Right atrium auricular region (tissue), 2 donors: Measurements from ENCODE around the gene PSORS1C2. TPM values are rescaled to one million over a fixed set of nuclear protein-coding genes. Genes with fewer than 3 reads are reported as not detected.

ENCODE experiments used
- DNase-seq: peaks from one replicate; pipeline ENCODE4 v3.0.0-alpha.2; 2019; ENCODE audit warnings: low spot score
- H3K27ac ChIP-seq, 2 donors: fragments of 200-600 bp; sonication (generic); 1 replicate in 1 of 2; 2 replicates in 1 of 2; pipeline ENCODE4 v1.5.1; 2016 to 2019
- H3K27me3 ChIP-seq, 2 donors: fragments of 200-600 bp; sonication (generic); one replicate each; pipeline versions ENCODE4 v1.5.1 to v1.6.0; 2017 to 2019
- H3K36me3 ChIP-seq: fragments of 200-600 bp; sonication (generic); one replicate; pipeline ENCODE4 v1.5.1; 2016
- H3K4me1 ChIP-seq, 2 donors: fragments of 200-600 bp; sonication (generic); one replicate each; pipeline versions ENCODE4 v1.5.1 to v1.6.0; 2017 to 2019
- H3K4me3 ChIP-seq, 2 donors: fragments of 200-600 bp; sonication (generic); 1 replicate in 1 of 2; 2 replicates in 1 of 2; pipeline ENCODE4 v1.5.1; 2017 to 2019; ENCODE audit warnings: mild to moderate bottlenecking in 1 of 2, moderate library complexity in 1 of 2
- H3K9me3 ChIP-seq, 2 donors: fragments of 200-600 bp; sonication (generic); one replicate each; pipeline ENCODE4 v1.5.1; 2019
- CTCF ChIP-seq, 2 donors: fragments of 200-600 bp; sonication (generic); IDR thresholded peaks; one replicate each; pipeline ENCODE4 v1.5.1; 2019; ENCODE audit warnings: antibody characterized with exemption in 2 of 2
- total RNA-seq, 2 donors: library from RNA; depleted of rRNA; stranded (reverse); fragments of >200 nt; gene quantifications; one replicate each; pipeline ENCODE4 v1.1.0, GENCODE V29; 2016

Gene PSORS1C2
- total RNA-seq, 2 donors from 2014 or later, result not detected

- TF ChIP-seq CTCF (IDR thresholded peaks at IDR 0.05), result no peak
- DNase-seq, result no peak
- Histone ChIP-seq H3K36me3 (peaks cover 15% of the 10 kb centered on the region), H3K9me3 (no peaks in the 10 kb centered on the region), H3K4me1 (peaks cover 0 to 20% of the 10 kb centered on the region in 2 donors), H3K27me3 (no peaks in the 10 kb centered on the region), H3K4me3 (peak within 1 kb of the TSS; percentile 52 to 72), H3K27ac (peak within 1 kb of the TSS; percentile 58 to 80)
These were observed 18.8 kb upstream of the PSORS1C2 start, which contains the start of gene CCHCR1 for GRCh38 chr6:31157513-31158139. CCHCR1 (minus strand) TSS chr6:31157802; CDS start chr6:31157600, 202 bp downstream.

GRCh38 chr6:31156641-31157040, 17.8 kb upstream of the PSORS1C2 start:
- Histone ChIP-seq H3K27me3 (no peaks in the 10 kb centered on the region), H3K9me3 (no peaks in the 10 kb centered on the region), H3K4me1 (peaks cover 0 to 20% of the 10 kb centered on the region in 2 donors), H3K4me3 (no peak overlapping the region), H3K27ac (no peak overlapping the region), H3K36me3 (peaks cover 15% of the 10 kb centered on the region)
- DNase-seq, result no peak
- TF ChIP-seq CTCF (IDR thresholded peaks at IDR 0.05), result no peak

DNA sequence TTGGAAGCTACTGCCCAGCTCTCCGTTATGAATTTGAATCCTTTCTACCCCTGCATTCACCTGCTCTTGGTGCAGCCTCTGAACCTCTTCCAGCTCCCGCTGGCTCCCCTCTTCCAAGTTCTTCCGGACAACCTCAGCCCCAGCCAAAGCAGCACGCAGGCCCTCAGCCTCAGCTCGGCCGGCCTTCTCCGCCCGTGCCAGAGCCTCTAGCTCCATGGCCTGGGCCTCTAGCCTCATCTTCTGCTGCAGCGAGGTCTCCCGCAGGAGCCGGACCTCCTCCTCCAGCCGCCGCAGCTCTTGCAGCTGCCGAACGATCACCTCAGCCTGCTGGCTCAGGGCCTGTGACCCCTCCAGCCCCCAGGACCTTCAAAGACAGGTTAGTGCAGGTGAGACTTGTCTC, 15.6 kb upstream of the PSORS1C2 start:
- H3K27me3 ChIP-seq, result no peaks in the 10 kb centered on the region
- no peak for DNase-seq
- H3K9me3 ChIP-seq, result no peaks in the 10 kb centered on the region
- peaks cover 25% of the 10 kb centered on the region for H3K36me3 ChIP-seq
- no peak overlapping the region for H3K4me3 ChIP-seq
- no peak for TF ChIP-seq CTCF (IDR thresholded peaks at IDR 0.05)
- H3K4me1 ChIP-seq, result peaks cover 0 to 18% of the 10 kb centered on the region in 2 donors
- no peak overlapping the region for H3K27ac ChIP-seq

DNA sequence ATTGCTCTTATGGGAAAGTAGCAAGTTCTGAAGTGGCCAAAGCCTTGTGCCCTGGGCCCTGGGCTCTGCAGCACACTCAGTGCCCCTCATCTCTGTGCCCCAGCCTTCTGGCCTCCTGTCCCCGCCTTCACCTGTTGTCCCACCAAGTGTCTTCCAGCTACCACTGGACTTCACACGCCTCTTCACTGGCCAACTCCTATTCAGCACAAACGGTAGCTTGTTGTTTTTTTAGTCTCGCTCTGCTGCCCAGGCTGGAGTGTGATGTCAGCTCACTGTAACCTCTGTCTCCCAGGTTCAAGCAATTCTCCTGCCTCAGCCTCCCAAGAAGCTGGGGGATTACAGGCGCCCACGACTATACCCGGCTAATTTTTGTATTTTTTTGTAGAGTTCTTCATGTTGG, 13.9 kb upstream of the PSORS1C2 start:
- no peak overlapping the region for H3K27ac ChIP-seq
- TF ChIP-seq CTCF (IDR thresholded peaks at IDR 0.05), result no peak
- no peak overlapping the region for H3K4me3 ChIP-seq
- no peaks in the 10 kb centered on the region for H3K27me3 ChIP-seq
- peaks cover 0 to 10% of the 10 kb centered on the region in 2 donors for H3K4me1 ChIP-seq
- H3K36me3 ChIP-seq, result peaks cover 25% of the 10 kb centered on the region
- DNase-seq, result no peak
- no peaks in the 10 kb centered on the region for H3K9me3 ChIP-seq

DNA sequence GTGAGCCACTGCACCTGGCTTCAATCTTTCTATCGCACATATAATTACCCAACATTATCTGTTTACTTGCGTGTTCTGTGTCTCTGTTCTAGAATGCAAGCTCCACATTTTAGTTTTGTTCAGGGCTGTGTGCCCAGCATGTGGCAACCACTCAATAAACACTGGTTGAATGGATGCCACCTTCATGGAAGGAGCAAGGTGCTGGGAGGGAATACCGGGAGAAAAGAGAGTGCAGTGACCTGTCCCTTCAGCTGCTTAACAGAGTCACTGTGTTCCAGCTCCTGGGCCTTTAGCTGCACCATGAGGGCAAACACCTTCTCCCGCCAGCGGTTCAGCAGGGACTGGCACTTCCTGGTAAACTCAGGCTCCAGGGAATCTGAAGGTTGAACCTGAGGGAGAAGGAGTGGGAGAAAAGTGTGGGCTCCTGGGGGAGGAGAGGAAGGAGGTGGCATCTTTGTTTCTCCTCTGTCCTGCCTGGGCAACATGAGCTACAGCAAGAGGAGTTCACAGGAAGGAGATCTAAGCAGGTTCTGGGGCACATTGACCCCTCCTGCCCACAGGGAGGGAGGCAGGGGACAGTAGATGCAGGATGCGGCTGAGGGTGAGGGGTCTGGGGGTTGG, 11.1 kb upstream of the PSORS1C2 start:
- H3K4me1 ChIP-seq, result no peaks in the 10 kb centered on the region
- H3K36me3 ChIP-seq, result peaks cover 25% of the 10 kb centered on the region
- no peak overlapping the region for H3K4me3 ChIP-seq
- H3K27me3 ChIP-seq, result no peaks in the 10 kb centered on the region
- no peaks in the 10 kb centered on the region for H3K9me3 ChIP-seq
- DNase-seq, result no peak
- TF ChIP-seq CTCF (IDR thresholded peaks at IDR 0.05), result no peak
- H3K27ac ChIP-seq, result no peak overlapping the region
